GM23248 (cell line): ENCODE data around the gene SIGLEC15.

Source experiments
- EZH2 ChIP-seq: fragments of 200-600 bp; sonication (generic); IDR thresholded peaks from 2 replicates; pipeline ENCODE4 v1.6.1; 2018; ENCODE audit warnings: antibody characterized with exemption, mild to moderate bottlenecking; ENCODE audit not compliant: insufficient read depth, poor library complexity, severe bottlenecking
- EZH2phosphoT487 ChIP-seq: fragments of 200-600 bp; sonication (generic); IDR thresholded peaks from 2 replicates; pipeline ENCODE4 v1.6.1; 2018; ENCODE audit warnings: antibody characterized with exemption, moderate library complexity, mild to moderate bottlenecking, low read depth; ENCODE audit not compliant: insufficient read depth

GRCh38 chr18:45830917-45831316 is 5.4 kb downstream of the SIGLEC15 start:
- TF ChIP-seq EZH2phosphoT487 (no peak), EZH2 (no peak)
